NCI-H1417 (cell line): ENCODE data around the gene FANCC.

Experiments used
- DNase-seq, 3 experiments: peaks; one replicate each; lab custom pipeline; 2025; lab: John Stamatoyannopoulos, UW

The FANCC gene

GRCh38 chr9:95147452-95148207 lies 169.9 kb downstream of the FANCC start:
- DNase-seq, result peak in 1 of 3 experiments; percentile 34

- no peak for DNase-seq
These were observed 173.6 kb downstream of the FANCC start for GRCh38 chr9:95143591-95144561.

- DNase-seq, result no peak
These were observed 174.8 kb downstream of the FANCC start for GRCh38 chr9:95142728-95143127.

- no peak for DNase-seq
These were observed 175.2 kb downstream of the FANCC start for GRCh38 chr9:95142315-95142714.

GRCh38 chr9:95140821-95141220 lies 176.7 kb downstream of the FANCC start:
- DNase-seq, result no peak

GRCh38 chr9:95139126-95139525 lies 178.4 kb downstream of the FANCC start:
- DNase-seq, result no peak

- DNase-seq, result peak in 2 of 3 experiments; percentile 21 to 67
These were observed 179.0 kb downstream of the FANCC start for GRCh38 chr9:95138474-95138873.

GRCh38 chr9:95137587-95138145 lies 179.8 kb downstream of the FANCC start:
- DNase-seq, result peak in 1 of 3 experiments; percentile 22

GRCh38 chr9:95135756-95136155 lies 181.8 kb downstream of the FANCC start:
- DNase-seq, result no peak

GRCh38 chr9:95134457-95134881 lies 183.0 kb downstream of the FANCC start:
- no peak for DNase-seq

GRCh38 chr9:95133325-95133705 lies 184.2 kb downstream of the FANCC start:
- DNase-seq, result no peak

- peak in 1 of 3 experiments; percentile 29 for DNase-seq
These were observed 184.9 kb downstream of the FANCC start for GRCh38 chr9:95132366-95133324.

GRCh38 chr9:95131023-95131943 lies 186.2 kb downstream of the FANCC start:
- DNase-seq, result peak; percentile 56 to 83 (median 66)

GRCh38 chr9:95130484-95130883 lies 187.0 kb downstream of the FANCC start:
- peak in 2 of 3 experiments; percentile 28 to 61 for DNase-seq

GRCh38 chr9:95129476-95130291 lies 187.8 kb downstream of the FANCC start:
- peak; percentile 28 to 84 (median 58) for DNase-seq

- no peak for DNase-seq
These were observed 189.4 kb downstream of the FANCC start for GRCh38 chr9:95128177-95128524.

- peak in 1 of 3 experiments; percentile 55 for DNase-seq
These were observed 190.0 kb downstream of the FANCC start for GRCh38 chr9:95127249-95128176.

GRCh38 chr9:95126739-95127138 lies 190.8 kb downstream of the FANCC start:
- no peak for DNase-seq
